Retina (tissue), 1 donor: ENCODE results near the gene WIZ.

ENCODE experiments used
- DNase-seq: peaks from one replicate; pipeline ENCODE4 v3.0.0-alpha.2; 2016

The WIZ gene

GRCh38 chr19:15443838-15444237 is 5.9 kb downstream of the WIZ start:
- no peak for DNase-seq

GRCh38 chr19:15443325-15443724 is 6.4 kb downstream of the WIZ start:
- no peak for DNase-seq

DNA sequence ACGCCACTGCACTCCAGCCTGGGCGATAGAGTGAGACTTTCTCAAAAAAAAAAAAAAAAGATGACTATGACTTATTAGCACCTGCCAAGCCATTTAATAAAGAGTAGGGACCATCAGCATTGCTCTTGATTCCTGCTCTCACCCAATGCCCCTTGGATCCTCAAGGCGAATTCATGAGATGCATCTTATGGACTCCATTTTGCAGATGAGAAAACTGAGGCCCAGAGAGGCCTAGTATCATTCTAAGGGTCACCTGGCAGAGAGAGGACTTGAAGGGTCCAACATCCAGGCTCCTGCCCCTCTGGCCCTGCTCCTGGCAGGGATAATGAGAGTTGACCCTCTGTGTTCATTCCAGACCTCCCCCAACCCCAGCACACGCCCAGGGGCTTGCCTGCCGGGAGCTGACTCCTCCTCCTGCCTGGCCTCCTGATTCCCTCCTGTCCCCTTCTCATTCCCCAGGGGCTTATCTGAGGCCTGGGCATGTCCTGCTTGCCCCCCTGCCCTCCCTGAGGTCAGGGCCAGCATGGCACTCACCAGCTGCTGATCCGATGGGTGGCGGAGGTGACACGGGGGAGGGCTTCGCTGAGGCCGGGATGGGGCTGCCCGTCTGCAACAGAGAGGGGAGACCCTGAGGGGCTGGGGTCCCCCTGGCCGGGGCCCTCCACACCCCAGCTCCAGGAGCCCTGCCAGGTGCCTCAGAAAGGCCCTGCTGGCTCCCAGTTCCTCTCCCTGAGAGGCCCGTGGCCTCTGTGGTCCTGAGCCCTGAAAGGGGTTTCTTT is 7.4 kb downstream of the WIZ start:
- no peak for DNase-seq

DNA sequence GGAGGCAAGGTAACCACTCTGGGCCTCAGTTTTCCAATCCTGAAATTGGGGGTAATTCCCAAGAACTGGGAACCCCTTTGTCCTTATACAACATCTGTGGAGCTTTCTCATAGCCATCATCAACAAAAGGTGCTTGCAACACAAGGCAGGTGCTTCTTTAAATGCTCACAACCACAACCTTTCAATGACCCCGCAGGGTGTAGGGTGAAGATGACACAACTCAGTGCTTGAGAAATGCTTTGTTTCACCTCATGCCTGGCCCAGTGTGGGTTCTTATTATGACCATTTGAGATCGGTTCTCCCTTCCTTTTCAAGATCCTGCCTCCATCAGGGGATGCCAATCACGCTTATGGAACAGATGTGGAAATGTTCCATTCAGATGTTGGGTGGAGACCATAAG is 8.4 kb downstream of the WIZ start:
- no peak for DNase-seq

DNA sequence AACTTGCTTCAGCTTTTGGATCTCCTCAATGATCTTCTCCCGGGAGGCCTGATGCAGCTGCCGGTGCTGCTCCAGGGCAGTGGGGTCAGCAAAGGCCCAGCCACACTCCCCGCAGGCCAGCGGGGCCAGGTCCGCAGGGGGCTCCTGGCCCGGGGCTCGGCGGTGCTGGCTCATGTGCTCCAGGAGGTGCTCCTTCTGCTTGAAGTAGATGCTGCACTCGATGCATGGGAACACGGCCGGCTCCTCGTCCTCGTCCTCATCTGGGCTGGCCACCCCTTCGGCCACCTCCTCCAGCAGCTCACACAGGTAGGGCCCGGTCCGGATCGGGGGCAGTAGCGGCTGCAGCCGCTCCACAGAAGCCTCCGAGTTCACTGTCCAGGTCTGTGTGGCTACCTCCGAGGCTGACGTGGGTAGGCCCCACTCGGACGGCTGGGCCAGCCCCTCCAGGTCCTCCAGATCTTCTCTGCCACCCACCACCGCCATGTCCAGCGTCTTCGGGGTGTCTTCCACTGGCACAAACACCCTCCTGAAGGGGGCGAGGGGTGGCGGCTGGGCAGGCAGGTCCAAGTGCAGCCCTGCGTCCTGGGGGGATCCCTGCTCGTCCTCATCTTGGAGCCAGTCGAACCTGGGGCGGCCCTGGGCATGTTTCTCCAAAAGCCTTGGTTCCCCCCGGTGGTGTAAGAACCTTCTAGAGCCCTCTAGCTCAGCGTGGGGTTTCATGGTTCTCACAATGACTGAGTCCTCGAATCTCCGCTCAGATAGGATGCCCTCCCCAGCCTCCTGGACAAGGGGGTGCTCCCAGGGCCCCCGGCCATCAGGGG is 9.7 kb downstream of the WIZ start:
- no peak for DNase-seq

DNA sequence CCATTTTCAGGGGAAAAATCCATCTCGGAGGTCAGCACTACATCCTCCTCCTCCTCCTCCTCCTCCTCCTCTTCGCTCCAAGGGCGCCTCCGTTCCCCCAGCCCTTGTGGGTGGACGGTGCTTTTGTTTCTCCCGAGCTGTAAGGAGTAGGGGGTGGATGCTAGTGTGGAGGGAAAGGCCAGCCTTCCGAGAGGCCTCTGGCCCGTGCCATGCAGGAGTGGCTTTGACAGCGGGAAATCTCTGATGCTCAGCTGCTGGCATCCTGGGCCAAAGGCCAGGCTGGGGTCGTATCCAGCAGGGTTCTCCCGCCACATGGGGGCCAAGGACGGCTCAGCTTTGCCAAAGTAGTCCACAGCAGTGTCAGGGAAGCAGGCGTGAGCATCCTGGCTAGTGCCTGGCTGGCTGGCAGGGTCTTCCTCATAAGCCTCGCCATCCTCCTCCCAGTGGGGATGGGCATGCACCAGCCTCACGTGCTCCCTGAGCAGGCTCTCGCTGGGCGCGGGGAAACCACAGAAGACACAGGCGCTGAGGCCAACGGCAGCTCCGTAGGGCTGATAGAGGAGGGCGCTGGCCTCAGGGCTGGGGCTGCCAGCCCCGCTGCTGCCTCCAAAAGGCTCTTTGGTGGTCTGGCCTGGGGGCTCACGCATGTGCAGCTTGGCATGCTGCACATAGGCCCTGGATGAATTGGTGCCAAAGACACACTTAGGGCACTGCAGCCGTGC is 10.5 kb downstream of the WIZ start:
- no peak for DNase-seq

GRCh38 chr19:15438577-15438976 is 11.2 kb downstream of the WIZ start:
- DNase-seq = no peak

- DNase-seq = no peak
Observed at GRCh38 chr19:15438124-15438496, 11.6 kb downstream of the WIZ start.

DNA sequence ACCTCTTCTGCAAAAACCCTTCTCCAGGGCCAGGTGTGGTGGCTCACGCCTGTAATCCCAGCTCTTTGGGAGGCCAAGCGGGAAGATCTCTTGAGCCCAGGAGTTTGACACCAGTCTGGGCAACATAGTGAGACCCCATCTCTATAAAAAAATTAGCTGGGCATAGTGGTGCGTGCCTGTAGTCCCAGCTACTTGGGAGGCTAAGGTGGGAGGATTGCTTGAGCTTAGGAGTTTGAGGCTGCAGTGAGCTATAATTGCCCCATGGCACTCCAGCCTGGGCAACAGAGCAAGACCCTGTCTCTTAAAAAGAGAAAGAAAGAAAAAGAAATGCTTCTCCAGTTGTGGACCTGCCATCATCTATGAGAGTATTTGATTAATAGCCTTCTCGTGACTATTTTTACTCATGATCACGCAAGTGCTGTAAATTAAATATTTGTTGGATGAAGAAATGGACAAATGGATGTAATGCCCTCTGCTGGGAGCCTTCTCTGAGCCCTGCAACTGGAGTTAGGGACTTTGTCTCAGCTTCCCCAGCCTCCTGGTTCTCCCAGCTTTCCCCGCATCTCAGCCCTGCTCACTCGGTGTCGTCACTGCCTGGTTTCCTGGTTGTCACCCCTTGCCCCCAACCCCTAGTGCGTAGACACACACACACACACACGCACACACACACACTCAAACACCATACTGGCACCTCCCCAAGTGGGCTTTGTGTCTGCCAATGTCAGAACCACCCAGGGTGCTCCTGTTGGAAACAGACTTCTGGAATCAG is 12.2 kb downstream of the WIZ start:
- no peak for DNase-seq

- DNase-seq = no peak
Observed at GRCh38 chr19:15436826-15437110, 13.0 kb downstream of the WIZ start.

GRCh38 chr19:15436012-15436825 is 13.5 kb downstream of the WIZ start:
- DNase-seq = no peak

DNA sequence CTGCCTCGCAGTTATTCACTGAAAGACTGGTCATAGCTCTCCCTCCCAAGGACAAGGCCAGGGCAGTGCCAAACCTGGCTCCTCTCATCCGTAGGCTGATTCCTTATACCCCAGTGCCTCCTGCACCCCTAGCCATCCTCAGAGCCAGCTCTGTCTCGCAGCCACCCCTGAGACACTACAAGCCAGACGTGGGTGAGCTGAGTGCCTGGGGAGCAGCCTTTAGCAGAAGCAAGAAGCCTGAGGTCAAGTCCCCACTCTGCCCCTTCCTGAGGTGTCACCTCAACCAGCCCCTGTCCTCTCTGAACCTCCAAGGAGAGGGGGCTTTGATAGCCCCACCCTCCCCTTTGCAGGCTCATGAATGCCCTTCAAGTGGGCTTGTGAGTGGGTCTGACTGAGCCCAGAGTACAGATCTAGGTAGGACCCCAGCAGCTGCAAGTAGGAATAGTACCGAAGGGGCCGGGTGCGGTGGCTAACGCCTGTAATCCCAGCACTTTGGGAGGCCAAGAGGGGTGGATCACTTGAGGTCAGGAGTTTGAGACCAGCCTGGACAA is 16.2 kb downstream of the WIZ start:
- DNase-seq = no peak

- peak; percentile 94 for DNase-seq
Observed at GRCh38 chr19:15432629-15433518, 16.9 kb downstream of the WIZ start.

DNA sequence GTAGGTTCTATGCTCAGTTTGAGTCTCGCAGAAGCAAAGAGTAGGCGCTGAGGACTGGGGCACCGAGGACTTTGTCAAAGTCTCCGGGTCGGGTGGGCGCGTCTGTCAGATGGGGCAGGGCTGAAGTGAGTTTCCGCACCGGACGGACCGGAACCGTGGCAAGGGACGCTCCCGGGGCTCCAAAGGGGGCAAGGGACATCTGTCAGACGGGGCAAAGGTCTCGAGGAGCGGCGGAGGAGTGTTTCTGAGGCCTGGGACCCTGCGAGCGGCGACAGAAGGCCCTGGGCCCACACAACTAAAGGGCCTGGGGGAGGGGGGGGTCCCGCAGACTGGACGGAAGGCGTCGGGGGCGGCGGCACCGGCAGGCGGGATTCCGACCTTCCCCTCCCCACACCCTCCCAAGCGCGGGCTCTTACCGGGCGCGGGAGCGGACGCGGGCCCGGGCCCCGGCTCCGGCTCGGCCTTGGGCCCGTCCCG is 17.7 kb downstream of the WIZ start:
- peak; percentile 28 for DNase-seq

- no peak for DNase-seq
Observed at GRCh38 chr19:15431396-15432017, 18.2 kb downstream of the WIZ start.

GRCh38 chr19:15430526-15431120 is 19.1 kb downstream of the WIZ start:
- DNase-seq = no peak

DNA sequence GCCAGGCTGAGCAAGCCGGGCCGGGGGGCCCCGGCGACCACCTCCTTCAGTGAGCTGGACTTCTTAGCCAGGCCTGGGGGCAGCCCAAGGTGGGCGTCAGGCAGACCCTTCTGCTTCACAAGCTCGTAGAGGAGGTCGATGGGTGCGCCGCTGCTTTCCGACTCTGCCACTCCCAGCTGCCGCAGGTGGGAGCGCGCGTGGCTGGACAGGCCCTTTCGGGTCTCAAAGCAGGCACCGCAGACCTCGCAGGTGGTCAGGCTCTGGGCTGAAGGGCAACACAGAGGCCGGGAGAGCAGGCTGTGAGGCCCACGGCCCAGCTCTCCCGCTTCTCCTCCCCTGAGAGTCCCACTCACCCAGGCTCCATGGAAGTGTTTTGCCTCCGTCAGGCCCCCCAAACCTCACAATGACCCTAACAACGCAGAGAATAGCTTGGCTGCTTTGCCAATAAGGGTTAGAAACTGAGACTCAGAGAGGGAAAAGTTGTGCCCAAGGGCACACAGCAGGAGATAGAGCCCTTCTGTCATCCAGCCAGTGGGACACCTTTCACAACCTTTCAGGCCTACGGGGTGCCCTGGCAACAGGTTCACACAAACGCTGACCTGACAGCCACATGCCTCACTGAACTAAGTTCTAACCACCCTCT is 19.8 kb downstream of the WIZ start:
- no peak for DNase-seq

DNA sequence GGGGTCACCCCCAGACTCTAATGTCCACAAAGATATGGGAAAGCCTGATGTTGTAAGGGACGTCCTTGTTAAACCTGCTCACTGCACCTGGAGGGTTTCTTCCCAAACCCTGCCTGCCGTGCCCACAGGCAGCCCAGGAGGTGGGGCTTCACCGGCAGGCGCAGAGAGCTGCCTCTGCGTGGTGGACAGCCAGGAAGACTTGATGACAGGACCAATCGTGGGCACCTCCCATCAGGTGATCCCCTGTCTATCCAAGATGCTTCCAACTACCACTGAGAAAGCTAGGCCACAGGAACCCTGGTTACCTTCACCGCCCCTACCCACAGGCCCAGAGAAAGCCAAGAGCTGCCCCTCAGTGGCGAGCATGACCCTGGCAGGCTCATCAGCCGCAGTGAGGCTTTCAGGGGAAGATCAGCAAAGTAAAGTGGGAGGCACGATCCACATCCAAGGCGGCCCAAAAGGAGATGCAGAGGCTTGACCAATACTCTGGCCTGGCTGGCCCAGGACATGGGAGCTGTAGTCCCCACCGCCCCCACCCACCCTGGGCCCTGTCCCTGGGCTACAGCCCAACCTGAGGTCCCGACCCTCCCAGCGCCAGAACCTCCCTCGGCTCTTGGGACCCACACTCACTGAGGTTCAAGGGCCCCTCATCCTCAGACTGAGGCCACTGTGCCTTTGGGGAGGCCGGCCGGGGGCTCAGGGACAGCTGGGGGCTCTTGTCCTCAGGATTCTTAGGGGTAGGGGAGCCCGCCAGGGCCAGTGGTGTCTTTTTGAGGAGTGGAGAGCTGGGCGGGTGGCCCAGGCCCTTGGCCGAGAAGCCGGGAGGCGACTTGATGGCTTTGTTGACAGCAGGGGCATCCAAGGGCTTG is 20.6 kb downstream of the WIZ start:
- no peak for DNase-seq
